HEK293T (cell line): Measurements from ENCODE around the gene HOXB3.

Experiments used
- CTCF ChIA-PET: fragments of 350-600 bp; formaldehyde crosslinking; extraction: SDS; loops from one replicate; lab custom pipeline; 2021; ENCODE audit warnings: antibody characterized with exemption, inconsistent platforms; lab: Yijun Ruan, JAX
- POLR2A ChIA-PET: fragments of 350-600 bp; formaldehyde crosslinking; extraction: SDS; loops from one replicate; lab custom pipeline; 2020; ENCODE audit warnings: antibody characterized with exemption, inconsistent platforms; lab: Yijun Ruan, JAX
- DNase-seq: peaks from one replicate; pipeline ENCODE4 v3.0.0; 2012; ENCODE audit warnings: mixed read lengths; ENCODE audit errors: extremely low spot score
- ARNT ChIP-seq: fragments of 450-650 bp; IDR thresholded peaks from 2 replicates; pipeline ENCODE4 v1.6.1; 2017; ENCODE audit warnings: mild to moderate bottlenecking
- BHLHE40 ChIP-seq: fragments of 450-650 bp; IDR thresholded peaks from 2 replicates; pipeline ENCODE4 v1.6.1; 2016; ENCODE audit warnings: mild to moderate bottlenecking, moderate library complexity, borderline replicate concordance
- CTBP1 ChIP-seq: fragments of 450-650 bp; IDR thresholded peaks from 2 replicates; pipeline ENCODE4 v1.6.1; 2016; ENCODE audit warnings: borderline replicate concordance
- ELF4 ChIP-seq: fragments of 450-650 bp; IDR thresholded peaks from 2 replicates; pipeline ENCODE4 v1.6.1; 2017; ENCODE audit warnings: antibody characterized with exemption
- FOXA1 ChIP-seq: fragments of 450-650 bp; IDR thresholded peaks from 2 replicates; pipeline ENCODE4 v1.6.1; 2016; ENCODE audit warnings: mild to moderate bottlenecking
- FOXK2 ChIP-seq: fragments of 450-650 bp; IDR thresholded peaks from 2 replicates; pipeline ENCODE4 v1.6.1; 2016; ENCODE audit warnings: mild to moderate bottlenecking
- FOXM1 ChIP-seq: fragments of 450-650 bp; IDR thresholded peaks from 2 replicates; pipeline ENCODE4 v1.6.1; 2017; ENCODE audit warnings: mild to moderate bottlenecking, borderline replicate concordance
- HDGF ChIP-seq: fragments of 450-650 bp; IDR thresholded peaks from 2 replicates; pipeline ENCODE4 v1.6.1; 2017; ENCODE audit warnings: antibody characterized with exemption, borderline replicate concordance
- L3MBTL2 ChIP-seq: fragments of 450-650 bp; conservative IDR thresholded peaks from 2 replicates; pipeline ENCODE4 v1.6.1; 2016; ENCODE audit warnings: mild to moderate bottlenecking
- LEF1 ChIP-seq: fragments of 450-650 bp; IDR thresholded peaks from 2 replicates; pipeline ENCODE4 v1.6.1; 2017; ENCODE audit warnings: mild to moderate bottlenecking, borderline replicate concordance
- NFRKB ChIP-seq: fragments of 450-650 bp; IDR thresholded peaks from 2 replicates; pipeline ENCODE4 v1.6.1; 2016; ENCODE audit warnings: mild to moderate bottlenecking, moderate library complexity
- PKNOX1 ChIP-seq: fragments of 450-650 bp; IDR thresholded peaks from 2 replicates; pipeline ENCODE4 v1.6.1; 2016
- SP1 ChIP-seq: fragments of 450-650 bp; IDR thresholded peaks from 2 replicates; pipeline ENCODE4 v1.6.1; 2017
- SUZ12 ChIP-seq: fragments of 450-650 bp; IDR thresholded peaks from 2 replicates; pipeline ENCODE4 v1.6.1; 2016; ENCODE audit warnings: mild to moderate bottlenecking
- TARDBP ChIP-seq: fragments of 450-650 bp; IDR thresholded peaks from 2 replicates; pipeline ENCODE4 v1.6.1; 2016
- ZNF384 ChIP-seq: fragments of 450-650 bp; IDR thresholded peaks from 2 replicates; pipeline ENCODE4 v1.6.1; 2016

HOXB3 gene

GRCh38 chr17:48618256-48618896 is 28.3 kb upstream of the HOXB3 start:
- ChIA-PET CTCF (interaction anchor here (0.6 to 1.9 kb wide), 15 partner anchors 10 to 476 kb away, joined by 3 to 5 read pairs (median 4); partner anchors contain the start of gene HOXB5), POLR2A (interaction anchor here (0.6 kb wide), 1 partner anchor 204 kb away, joined by 3 read pairs; no protein-coding TSS in a partner anchor)
- TF ChIP-seq ZNF384 = no peak
- no peak for TF ChIP-seq HDGF
- TF ChIP-seq FOXK2 = no peak
- TF ChIP-seq BHLHE40 = no peak
- TF ChIP-seq NFRKB = no peak
- TF ChIP-seq ARNT = no peak
- TF ChIP-seq LEF1 = no peak
- TF ChIP-seq SP1 = no peak
- TF ChIP-seq FOXM1 = no peak
- TF ChIP-seq ELF4 = no peak
- TF ChIP-seq PKNOX1 = no peak
- TF ChIP-seq FOXA1 = no peak
- TF ChIP-seq SUZ12 = no peak
- DNase-seq = peak; percentile 81

GRCh38 chr17:48617471-48618255 is 27.6 kb upstream of the HOXB3 start:
- TF ChIP-seq NFRKB (no peak), SUZ12 (no peak), FOXA1 (no peak), ZNF384 (no peak; the same call in 1 of the 2 replicates), BHLHE40 (no peak), FOXK2 (no peak), CTBP1 (no peak), HDGF (no peak), TARDBP (no peak), PKNOX1 (no peak), L3MBTL2 (no peak), FOXM1 (no peak), LEF1 (no peak), SP1 (no peak), ELF4 (no peak), ARNT (no peak)
- ChIA-PET POLR2A (interaction anchor here (0.6 kb wide), 1 partner anchor 203 kb away, joined by 3 read pairs; no protein-coding TSS in a partner anchor), CTCF (interaction anchor here (0.7 to 1.9 kb wide), 10 partner anchors 19 to 355 kb away, joined by 3 to 5 read pairs (median 4); partner anchors contain the start of gene HOXB5)
- no peak for DNase-seq

GRCh38 chr17:48616717-48617470 is 26.9 kb upstream of the HOXB3 start:
- TF ChIP-seq ELF4 (no peak), L3MBTL2 (peak; percentile 36; the same call in 1 of the 2 replicates)

GRCh38 chr17:48615963-48616716 is 26.1 kb upstream of the HOXB3 start:
- TF ChIP-seq FOXM1 (peak; percentile 19; the same call in 1 of the 2 replicates), ARNT (no peak), L3MBTL2 (no peak), SUZ12 (no peak)
- DNase-seq = no peak
- ChIA-PET CTCF (interaction anchor here (0.9 to 1.0 kb wide), 3 partner anchors 28 to 400 kb away, joined by 4 to 5 read pairs (median 4); no protein-coding TSS in a partner anchor), POLR2A (interaction anchor here (1.0 to 2.4 kb wide), 6 partner anchors 10 to 400 kb away, joined by 3 to 6 read pairs (median 4); partner anchors contain the start of gene HOXB9)

More at GRCh38 chr17:48616717-48617470, 26.9 kb upstream of the HOXB3 start:
- no peak for DNase-seq
- POLR2A ChIA-PET = no interaction called here
- CTCF ChIA-PET = interaction anchor here (0.9 to 1.9 kb wide), 5 partner anchors 18 to 299 kb away, joined by 3 to 5 read pairs (median 3); partner anchors contain the start of gene HOXB5

GRCh38 chr17:48615047-48615962 is 25.3 kb upstream of the HOXB3 start, which contains the start of gene HOXB8:
HOXB8 (minus strand) TSS chr17:48615292; CDS start chr17:48614704, 588 bp downstream.
- CTCF ChIA-PET = interaction anchor here (0.6 to 1.0 kb wide), 6 partner anchors 22 to 400 kb away, joined by 3 to 5 read pairs (median 4); no protein-coding TSS in a partner anchor
- TF ChIP-seq SUZ12 (no peak), L3MBTL2 (peak; percentile 9; the same call in 1 of the 2 replicates), FOXA1 (no peak), SP1 (no peak), PKNOX1 (peak; percentile 84), FOXM1 (0 out of 2 replicates have a peak, but pooled peaks have one; percentile 4), HDGF (no peak), CTBP1 (peak; percentile 66), ZNF384 (peak; percentile 89), FOXK2 (no peak), ARNT (peak; percentile 78)
- DNase-seq = no peak
- POLR2A ChIA-PET = interaction anchor here (1.0 to 2.4 kb wide), 10 partner anchors 8 to 399 kb away, joined by 3 to 10 read pairs (median 4); partner anchors contain the start of gene HOXB9
